ENCODE data around the gene TBX4.

DNA sequence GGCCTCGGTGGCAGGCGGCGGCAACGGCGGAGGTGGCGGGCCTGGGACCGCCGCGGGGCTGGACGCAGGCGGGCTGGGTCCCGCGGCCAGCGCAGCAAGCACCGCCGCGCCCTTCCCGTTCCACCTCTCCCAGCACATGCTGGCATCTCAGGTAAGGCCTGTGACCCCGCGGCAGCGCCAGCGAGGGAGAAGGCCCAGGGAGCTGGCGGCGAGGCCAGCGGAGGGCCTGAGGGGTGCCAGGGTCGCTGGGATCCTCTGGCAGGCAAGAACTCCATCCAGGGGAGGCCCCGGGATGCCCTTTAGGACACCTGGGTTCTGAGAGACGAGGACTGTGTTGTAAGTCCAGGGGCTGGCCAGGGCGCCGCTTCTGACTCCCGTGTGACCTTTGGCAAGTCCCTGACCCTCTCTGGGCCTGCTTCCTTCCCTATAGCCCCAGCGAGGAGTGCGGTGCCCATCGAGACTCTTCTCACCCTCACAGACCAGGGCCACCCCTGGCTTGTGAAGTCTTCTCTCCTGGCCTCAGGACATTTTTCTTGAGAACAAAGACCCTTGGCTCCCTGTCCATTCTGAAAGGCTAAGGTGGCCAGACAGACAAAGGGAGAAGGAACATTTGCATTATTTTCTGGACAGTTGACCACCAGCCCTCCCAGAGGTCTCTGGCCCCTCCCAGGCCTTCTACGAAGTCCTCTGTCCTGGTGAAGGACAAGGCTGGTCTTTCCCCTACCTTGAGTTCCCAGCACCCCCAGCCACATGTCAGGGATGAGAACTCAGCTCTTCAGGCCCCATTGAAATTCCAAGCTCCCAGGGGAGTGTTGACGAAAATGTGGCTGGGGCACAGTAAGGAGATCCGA, 46.3 kb upstream of the TBX4 start:
- TF ChIP-seq, protein P1, sequence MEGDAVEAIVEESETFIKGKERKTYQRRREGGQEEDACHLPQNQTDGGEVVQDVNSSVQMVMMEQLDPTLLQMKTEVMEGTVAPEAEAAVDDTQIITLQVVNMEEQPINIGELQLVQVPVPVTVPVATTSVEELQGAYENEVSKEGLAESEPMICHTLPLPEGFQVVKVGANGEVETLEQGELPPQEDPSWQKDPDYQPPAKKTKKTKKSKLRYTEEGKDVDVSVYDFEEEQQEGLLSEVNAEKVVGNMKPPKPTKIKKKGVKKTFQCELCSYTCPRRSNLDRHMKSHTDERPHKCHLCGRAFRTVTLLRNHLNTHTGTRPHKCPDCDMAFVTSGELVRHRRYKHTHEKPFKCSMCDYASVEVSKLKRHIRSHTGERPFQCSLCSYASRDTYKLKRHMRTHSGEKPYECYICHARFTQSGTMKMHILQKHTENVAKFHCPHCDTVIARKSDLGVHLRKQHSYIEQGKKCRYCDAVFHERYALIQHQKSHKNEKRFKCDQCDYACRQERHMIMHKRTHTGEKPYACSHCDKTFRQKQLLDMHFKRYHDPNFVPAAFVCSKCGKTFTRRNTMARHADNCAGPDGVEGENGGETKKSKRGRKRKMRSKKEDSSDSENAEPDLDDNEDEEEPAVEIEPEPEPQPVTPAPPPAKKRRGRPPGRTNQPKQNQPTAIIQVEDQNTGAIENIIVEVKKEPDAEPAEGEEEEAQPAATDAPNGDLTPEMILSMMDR (optimal IDR thresholded peaks at IDR 0.05 in 1 of 3, IDR thresholded peaks at IDR 0.05 in 1 of 3, conservative IDR thresholded peaks at IDR 0.05 in 1 of 3; ENCODE audit: extremely low read depth in 1 of 3, insufficient read depth in 2 of 3, low read length in 3 of 3), result no peak
- no peak for TF ChIP-seq EZH2 (IDR thresholded peaks at IDR 0.05; ENCODE audit: low read length)
